ENCODE results near the gene RMDN2.

DNA sequence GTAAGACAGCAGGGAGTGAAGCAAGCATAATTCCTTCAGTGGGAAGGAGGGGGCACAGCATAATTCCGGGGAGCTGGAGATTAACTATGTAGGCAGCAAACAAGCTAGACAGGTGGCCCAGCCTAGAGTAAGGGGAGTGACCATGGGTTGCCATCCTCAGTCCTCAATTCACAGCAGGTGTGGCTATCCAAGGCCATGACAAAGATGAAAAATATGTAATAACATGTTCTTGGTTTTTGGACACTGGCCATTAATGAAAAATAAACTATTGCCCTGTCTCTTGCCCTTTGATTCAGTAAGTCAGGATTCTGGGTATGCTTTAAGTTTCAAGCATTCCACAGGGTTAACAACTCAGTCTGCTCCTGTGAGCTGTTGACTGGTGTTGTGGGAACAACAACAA is 85.9 kb downstream of the RMDN2 start:
- TF ChIP-seq POLR2A (IDR thresholded peaks at IDR 0.05) (no peak), POLR2AphosphoS5 (IDR thresholded peaks at IDR 0.05) (no peak)
- TF ChIP-seq, protein P1, sequence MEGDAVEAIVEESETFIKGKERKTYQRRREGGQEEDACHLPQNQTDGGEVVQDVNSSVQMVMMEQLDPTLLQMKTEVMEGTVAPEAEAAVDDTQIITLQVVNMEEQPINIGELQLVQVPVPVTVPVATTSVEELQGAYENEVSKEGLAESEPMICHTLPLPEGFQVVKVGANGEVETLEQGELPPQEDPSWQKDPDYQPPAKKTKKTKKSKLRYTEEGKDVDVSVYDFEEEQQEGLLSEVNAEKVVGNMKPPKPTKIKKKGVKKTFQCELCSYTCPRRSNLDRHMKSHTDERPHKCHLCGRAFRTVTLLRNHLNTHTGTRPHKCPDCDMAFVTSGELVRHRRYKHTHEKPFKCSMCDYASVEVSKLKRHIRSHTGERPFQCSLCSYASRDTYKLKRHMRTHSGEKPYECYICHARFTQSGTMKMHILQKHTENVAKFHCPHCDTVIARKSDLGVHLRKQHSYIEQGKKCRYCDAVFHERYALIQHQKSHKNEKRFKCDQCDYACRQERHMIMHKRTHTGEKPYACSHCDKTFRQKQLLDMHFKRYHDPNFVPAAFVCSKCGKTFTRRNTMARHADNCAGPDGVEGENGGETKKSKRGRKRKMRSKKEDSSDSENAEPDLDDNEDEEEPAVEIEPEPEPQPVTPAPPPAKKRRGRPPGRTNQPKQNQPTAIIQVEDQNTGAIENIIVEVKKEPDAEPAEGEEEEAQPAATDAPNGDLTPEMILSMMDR (IDR thresholded peaks at IDR 0.05 in 8 of 11, conservative IDR thresholded peaks at IDR 0.05 in 3 of 11) = no peak
